IMR-90 (cell line): ENCODE results near the gene BROX. TPM values are rescaled to one million over a fixed set of nuclear protein-coding genes. Genes with fewer than 3 reads are reported as not detected.

ENCODE experiments used
- ATAC-seq: fragments of 200-7000 bp; cut with Tn5 transposase; 2 replicates; pipeline ENCODE4 v1.9.1; 2020; ENCODE audit warnings: low read depth, mild to moderate bottlenecking, moderate library complexity
- BruUV-seq: library from RNA; stranded (reverse); fragments of 400-500 nt; replicated peaks from 2 replicates; lab custom pipeline; 2021; lab: Mats Ljungman, UMichigan
- CTCF ChIA-PET: fragments of 300-600 bp; formaldehyde crosslinking; extraction: SDS; loops from one replicate; lab custom pipeline; 2021; ENCODE audit warnings: antibody characterized with exemption; lab: Yijun Ruan, JAX
- POLR2A ChIA-PET: fragments of 300-600 bp; sonication (Branson Sonifier 250); formaldehyde crosslinking; loops from one replicate; lab custom pipeline; 2022; ENCODE audit warnings: antibody characterized with exemption; ENCODE audit not compliant: unreplicated experiment; lab: Charles Lee
- DNase-seq: peaks from one replicate; pipeline ENCODE4 v3.0.0; 2013
- H2AFZ ChIP-seq: replicated peaks from 2 replicates; pipeline ENCODE3; 2013; ENCODE audit warnings: low read length, mild to moderate bottlenecking; ENCODE audit not compliant: poor library complexity
- H2AK5ac ChIP-seq: 2 replicates; pipeline ENCODE4 v1.6.1; 2013; ENCODE audit warnings: low read depth, low read length, inconsistent platforms
- H2AK9ac ChIP-seq: replicated peaks from 2 replicates; pipeline ENCODE3; 2013; ENCODE audit warnings: mild to moderate bottlenecking, low read depth, low read length, moderate library complexity; ENCODE audit not compliant: poor library complexity
- H2BK120ac ChIP-seq: 2 replicates; pipeline ENCODE4 v1.6.1; 2013; ENCODE audit warnings: low read depth, low read length, inconsistent platforms
- H2BK15ac ChIP-seq: 3 replicates; pipeline ENCODE4 v1.6.1; 2013; ENCODE audit warnings: low read depth, low read length, inconsistent platforms
- H2BK20ac ChIP-seq: 2 replicates; pipeline ENCODE4 v1.6.1; 2013; ENCODE audit warnings: low read depth, mild to moderate bottlenecking, inconsistent platforms, low read length, moderate library complexity
- H2BK5ac ChIP-seq: 2 replicates; pipeline ENCODE4 v1.6.1; 2013; ENCODE audit warnings: mild to moderate bottlenecking, low read depth, low read length, inconsistent platforms; ENCODE audit not compliant: poor library complexity, severe bottlenecking
- H3K14ac ChIP-seq: replicated peaks from 2 replicates; pipeline ENCODE4 v1.6.1; 2013; ENCODE audit warnings: low read depth, low read length, inconsistent platforms
- H3K18ac ChIP-seq: 2 replicates; pipeline ENCODE4 v1.6.1; 2013; ENCODE audit warnings: low read depth, low read length, control low read depth
- H3K23ac ChIP-seq: 2 replicates; pipeline ENCODE4 v1.6.1; 2013; ENCODE audit warnings: low read depth, low read length, inconsistent platforms
- H3K27ac ChIP-seq: 2 replicates; pipeline ENCODE4 v1.5.1; 2013; ENCODE audit warnings: mild to moderate bottlenecking, control low read depth, low read length; ENCODE audit not compliant: insufficient read depth
- H3K27me3 ChIP-seq: 2 replicates; pipeline ENCODE4 v1.6.1; 2013; ENCODE audit warnings: low read length; ENCODE audit not compliant: control insufficient read depth, insufficient read depth
- H3K36me3 ChIP-seq: 2 replicates; pipeline ENCODE4 v1.6.1; 2013; ENCODE audit warnings: low read length, mixed read lengths; ENCODE audit not compliant: control insufficient read depth, insufficient read depth
- H3K4ac ChIP-seq: 2 replicates; pipeline ENCODE4 v1.6.1; 2013; ENCODE audit warnings: low read depth, low read length, inconsistent platforms
- H3K4me1 ChIP-seq: 2 replicates; pipeline ENCODE4 v1.6.1; 2013; ENCODE audit warnings: low read length, mixed read lengths; ENCODE audit not compliant: control insufficient read depth, insufficient read depth
- H3K4me2 ChIP-seq: 2 replicates; pipeline ENCODE4 v1.6.1; 2013; ENCODE audit warnings: low read depth, mild to moderate bottlenecking, control low read depth, low read length, moderate library complexity
- H3K4me3 ChIP-seq: 2 replicates; pipeline ENCODE4 v1.5.1; 2013; ENCODE audit warnings: low read depth, mild to moderate bottlenecking, control low read depth, low read length, moderate library complexity; ENCODE audit not compliant: insufficient read depth
- H3K56ac ChIP-seq: 2 replicates; pipeline ENCODE4 v1.6.1; 2013; ENCODE audit warnings: low read length, inconsistent platforms; ENCODE audit not compliant: insufficient read depth; ENCODE audit errors: extremely low read depth
- H3K79me1 ChIP-seq, 2 experiments: 2 replicates each; pipeline ENCODE4 v1.6.1; 2013; ENCODE audit warnings: low read length in 2 of 2, inconsistent platforms in 1 of 2, low read depth in 1 of 2
- H3K9ac ChIP-seq: 2 replicates; pipeline ENCODE4 v1.6.1; 2013; ENCODE audit warnings: low read depth, low read length, control low read depth
- H3K9me1 ChIP-seq: 2 replicates; pipeline ENCODE4 v1.6.1; 2013; ENCODE audit warnings: low read length, inconsistent platforms; ENCODE audit not compliant: insufficient read depth
- H3K9me3 ChIP-seq: 2 replicates; pipeline ENCODE4 v1.6.1; 2013; ENCODE audit warnings: low read length; ENCODE audit not compliant: control insufficient read depth, insufficient read depth
- H4K20me1 ChIP-seq: 2 replicates; pipeline ENCODE4 v1.6.1; 2013; ENCODE audit warnings: low read length, inconsistent platforms; ENCODE audit not compliant: insufficient read depth
- H4K5ac ChIP-seq: 2 replicates; pipeline ENCODE4 v1.6.1; 2013; ENCODE audit warnings: mild to moderate bottlenecking, low read depth, low read length, control low read depth
- H4K8ac ChIP-seq, 2 experiments: 2 replicates each; pipeline ENCODE4 v1.6.1; 2013; ENCODE audit warnings: low read depth in 2 of 2, low read length in 2 of 2, control low read depth in 1 of 2, inconsistent platforms in 1 of 2
- H4K91ac ChIP-seq: 2 replicates; pipeline ENCODE4 v1.6.1; 2013; ENCODE audit warnings: low read depth, low read length, inconsistent platforms; ENCODE audit not compliant: insufficient read depth
- BHLHE40 ChIP-seq: fragments of 150-350 bp; IDR thresholded peaks from 2 replicates; pipeline ENCODE4 v1.6.1; 2016; ENCODE audit warnings: mild to moderate bottlenecking, low read depth, low read length
- CEBPB ChIP-seq: IDR thresholded peaks from 2 replicates; pipeline ENCODE4 v1.6.1; 2012; ENCODE audit warnings: low read depth, low read length, improper control_type of control experiment
- ELK1 ChIP-seq: fragments of 150-350 bp; IDR thresholded peaks from 2 replicates; pipeline ENCODE4 v1.6.1; 2016; ENCODE audit warnings: low read depth, mild to moderate bottlenecking, low read length, moderate library complexity, borderline replicate concordance
- MAFK ChIP-seq: IDR thresholded peaks from 2 replicates; pipeline ENCODE4 v1.6.1; 2012; ENCODE audit warnings: low read depth, low read length, improper control_type of control experiment
- MXI1 ChIP-seq: IDR thresholded peaks from 2 replicates; pipeline ENCODE4 v1.6.1; 2012; ENCODE audit warnings: low read depth, mild to moderate bottlenecking, low read length, moderate library complexity, borderline replicate concordance
- NFE2L2 ChIP-seq: fragments of 150-350 bp; IDR thresholded peaks from 2 replicates; pipeline ENCODE4 v1.6.1; 2016; ENCODE audit warnings: low read depth, mild to moderate bottlenecking, low read length
- RCOR1 ChIP-seq: IDR thresholded peaks from 2 replicates; pipeline ENCODE4 v1.6.1; 2012; ENCODE audit warnings: mild to moderate bottlenecking, low read length, improper control_type of control experiment; ENCODE audit not compliant: insufficient replicate concordance
- USF2 ChIP-seq: fragments of 150-350 bp; IDR thresholded peaks from 2 replicates; pipeline ENCODE4 v1.6.1; 2017; ENCODE audit warnings: mild to moderate bottlenecking, antibody characterized with exemption, low read length, low read depth
- WGBS, 2 experiments: methylation state at CpG; one replicate each; pipeline versions ENCODE4 v1.1.5 to v1.1.7; 2013; ENCODE audit warnings: missing lambda C conversion rate in 2 of 2; ENCODE audit not compliant: insufficient read length in 1 of 2; ENCODE audit errors: extremely low coverage in 2 of 2; 5-methylcytosine and 5-hydroxymethylcytosine counted together
- dilution Hi-C: fragments of 300-500 bp; cut with HindIII; formaldehyde crosslinking; loops from one replicate; pipeline ENCODE4 v1.14.3; 2018; ENCODE audit warnings: low sequenced_read_pairs; ENCODE audit not compliant: unreplicated experiment
- in situ Hi-C: fragments of 300-500 bp; cut with MboI; formaldehyde crosslinking; loops from 3 replicates; pipeline ENCODE4 v1.14.3; 2019; ENCODE audit warnings: low sequenced_read_pairs, inconsistent platforms, mixed read lengths
- intact Hi-C: fragments of 100-400 bp; cut with micrococcal nuclease; formaldehyde crosslinking; loops from 2 replicates; pipeline ENCODE4 v1.10.0; 2022
- polyA plus RNA-seq, 3 experiments: library from polyadenylated mRNA; depleted of rRNA; stranded (reverse); fragments of >200 nt; gene quantifications; 2 replicates each; pipeline ENCODE4 v1.2.3, GENCODE V29; 2012; ENCODE audit warnings: low replicate concordance in 1 of 3
- total RNA-seq: library from RNA; depleted of rRNA; stranded (reverse); fragments of >200 nt; gene quantifications from 2 replicates; pipeline ENCODE4 v1.2.3, GENCODE V29; 2012

The BROX gene
- total and polyA plus RNA-seq, 2 of the 4 experiments (the other 2 are of a cell fraction): 6.8 to 43.4 TPM

- no peak for ATAC-seq
- no peak overlapping the region for H3K4ac ChIP-seq
- no peak overlapping the region for H2AFZ ChIP-seq
- H3K14ac ChIP-seq: no peak overlapping the region
- H2BK5ac ChIP-seq: no peak overlapping the region
- in situ Hi-C loops (no loop called here), dilution Hi-C loops (loop anchor here (25.0 kb wide), 1 partner anchor 306 kb away; no protein-coding TSS in a partner anchor), intact Hi-C loops (no loop called here)
- no peak overlapping the region for H4K8ac ChIP-seq
- H3K9me1 ChIP-seq: no peaks in the 10 kb centered on the region
- no peak overlapping the region for H2BK20ac ChIP-seq
- CTCF ChIA-PET: no interaction called here
- no TSS peak for BruUV-seq
- H3K9me3 ChIP-seq: no peaks in the 10 kb centered on the region
- no peaks in the 10 kb centered on the region for H3K79me1 ChIP-seq
- no peak overlapping the region for H2AK9ac ChIP-seq
- H3K27me3 ChIP-seq: peaks cover 12% of the 10 kb centered on the region
- H3K4me2 ChIP-seq: no peak overlapping the region
- WGBS, 2 experiments: no CpG with 5 or more reads among the region's 4 CpGs
- no peaks in the 10 kb centered on the region for H3K4me1 ChIP-seq
- H4K20me1 ChIP-seq: no peaks in the 10 kb centered on the region
- no peak overlapping the region for H4K91ac ChIP-seq
- no peak overlapping the region for H3K18ac ChIP-seq
- no peak overlapping the region for H2BK15ac ChIP-seq
- no peak overlapping the region for H3K56ac ChIP-seq
- H3K23ac ChIP-seq: no peak overlapping the region
- H3K4me3 ChIP-seq: no peak overlapping the region
- H3K36me3 ChIP-seq: no peaks in the 10 kb centered on the region
- no peak overlapping the region for H3K27ac ChIP-seq
- no peak overlapping the region for H2AK5ac ChIP-seq
- no peak overlapping the region for H2BK120ac ChIP-seq
- POLR2A ChIA-PET: no interaction called here
- no peak overlapping the region for H4K5ac ChIP-seq
- TF ChIP-seq MXI1 (no peak), MAFK (no peak), NFE2L2 (no peak), ELK1 (no peak), CEBPB (no peak), BHLHE40 (no peak), USF2 (no peak), RCOR1 (no peak)
- no peak overlapping the region for H3K9ac ChIP-seq
- DNase-seq: no peak
Measured at GRCh38 chr1:222781251-222781650, 68.9 kb downstream of the BROX start.
